Measurements from ENCODE around the gene WDR93.

Gene WDR93

DNA sequence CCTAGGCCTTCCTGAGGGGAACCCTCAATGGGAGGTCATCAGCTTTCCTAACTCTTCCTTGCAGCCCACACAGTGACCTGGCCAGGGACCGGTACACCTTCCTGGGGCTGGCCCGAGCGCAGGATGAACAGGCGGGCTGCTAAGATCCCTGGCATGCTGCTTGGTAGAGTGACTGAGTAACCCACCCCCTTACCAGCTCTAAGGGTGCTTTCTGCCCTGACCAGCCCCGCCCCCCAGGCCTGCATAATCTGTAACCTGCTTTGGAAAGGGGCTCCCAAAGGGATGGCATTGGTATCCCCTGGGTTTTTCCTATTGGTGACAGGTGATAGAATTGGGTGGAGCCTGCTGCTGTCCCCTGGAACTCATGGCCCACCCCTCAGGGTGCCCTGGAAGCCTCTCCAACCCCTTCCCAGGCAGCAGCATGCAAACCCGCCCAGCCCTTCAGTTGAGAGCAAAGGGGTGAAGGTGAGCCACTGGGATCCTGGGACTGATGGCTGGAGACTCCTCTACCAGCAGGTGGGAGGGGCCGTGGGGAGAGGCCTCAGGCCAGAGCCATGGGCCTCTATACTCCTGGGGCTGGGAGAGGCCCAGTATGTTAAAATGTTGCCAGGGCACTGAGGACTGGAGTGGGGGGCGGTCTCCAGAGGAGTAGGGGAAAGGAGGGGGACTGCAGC lies 24.3 kb upstream of the WDR93 start:
- TF ChIP-seq FOXP2 (optimal IDR thresholded peaks at IDR 0.05; ENCODE audit: control extremely low read depth, extremely low read length, insufficient read depth): no peak
- TF ChIP-seq EZH2 (IDR thresholded peaks at IDR 0.05): no peak
- TF ChIP-seq POLR2AphosphoS5 (IDR thresholded peaks at IDR 0.05; ENCODE audit: borderline replicate concordance, low read depth, low read length): no peak
- Histone ChIP-seq H3K9me3 (ENCODE audit: low read depth, low read length) (no peaks in the 10 kb centered on the region), H3K36me3 (ENCODE audit: insufficient read depth, low read length) (no peaks in the 10 kb centered on the region), H3K9ac (ENCODE audit: insufficient read length) (no peak overlapping the region), H3K27ac (no peak overlapping the region), H3K4me3 (no peak overlapping the region)
- no peak for DNase-seq (ENCODE audit: low read depth, low spot score)

- no peak overlapping the region for H3K9ac ChIP-seq (ENCODE audit: insufficient read length)
- no peak for TF ChIP-seq POLR2AphosphoS5 (IDR thresholded peaks at IDR 0.05; ENCODE audit: borderline replicate concordance, low read depth, low read length)
- no peak for TF ChIP-seq EZH2 (IDR thresholded peaks at IDR 0.05)
- TF ChIP-seq FOXP2 (optimal IDR thresholded peaks at IDR 0.05; ENCODE audit: control extremely low read depth, extremely low read length, insufficient read depth): no peak
- no peaks in the 10 kb centered on the region for H3K36me3 ChIP-seq (ENCODE audit: insufficient read depth, low read length)
- no peak for DNase-seq (ENCODE audit: low read depth, low spot score)
- no peaks in the 10 kb centered on the region for H3K9me3 ChIP-seq (ENCODE audit: low read depth, low read length)
- no peak overlapping the region for H3K27ac ChIP-seq
- H3K4me3 ChIP-seq: no peak overlapping the region
Measured at GRCh38 chr15:89666858-89667705, 23.5 kb upstream of the WDR93 start.

DNA sequence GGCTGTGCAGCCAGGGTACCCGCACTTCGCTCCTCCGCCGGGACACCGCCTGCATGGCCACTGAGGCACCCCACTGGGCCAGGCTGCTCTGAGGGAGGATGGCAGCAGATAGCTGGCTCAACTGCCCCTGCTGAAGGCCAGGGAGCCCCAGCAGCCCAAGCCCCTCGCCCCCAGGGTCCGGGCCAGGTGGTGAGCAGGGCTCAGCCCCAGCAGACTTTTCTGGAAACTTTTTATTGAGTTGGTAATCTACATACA lies 23.0 kb upstream of the WDR93 start:
- no peak overlapping the region for H3K9ac ChIP-seq (ENCODE audit: insufficient read length)
- no peaks in the 10 kb centered on the region for H3K36me3 ChIP-seq (ENCODE audit: insufficient read depth, low read length)
- no peak for DNase-seq (ENCODE audit: low read depth, low spot score)
- H3K9me3 ChIP-seq (ENCODE audit: low read depth, low read length): no peaks in the 10 kb centered on the region
- TF ChIP-seq FOXP2 (optimal IDR thresholded peaks at IDR 0.05; ENCODE audit: control extremely low read depth, extremely low read length, insufficient read depth) (no peak), EZH2 (IDR thresholded peaks at IDR 0.05) (no peak), POLR2AphosphoS5 (IDR thresholded peaks at IDR 0.05; ENCODE audit: borderline replicate concordance, low read depth, low read length) (no peak)
- no peak overlapping the region for H3K4me3 ChIP-seq
- H3K27ac ChIP-seq: no peak overlapping the region

DNA sequence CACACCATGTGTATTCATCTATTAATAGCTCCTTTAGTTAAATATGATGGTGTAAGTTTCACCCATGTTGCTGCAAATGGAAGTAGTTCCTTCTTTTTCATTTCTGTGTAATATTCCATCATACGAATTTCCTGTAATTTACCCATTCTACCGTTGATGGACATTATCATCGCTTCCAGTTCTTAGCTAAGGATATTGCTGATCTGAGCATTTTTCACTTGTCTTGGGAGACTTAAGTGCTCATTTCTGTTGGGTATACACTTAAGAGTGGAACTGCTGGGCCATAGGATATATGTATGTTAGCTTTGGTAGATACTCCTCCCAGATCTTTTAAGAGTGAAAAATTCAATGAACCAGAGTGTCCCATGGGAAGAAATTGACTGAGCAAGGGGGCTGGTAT lies 22.4 kb upstream of the WDR93 start:
- no peak for DNase-seq (ENCODE audit: low read depth, low spot score)
- Histone ChIP-seq H3K4me3 (no peak overlapping the region), H3K27ac (no peak overlapping the region), H3K9me3 (ENCODE audit: low read depth, low read length) (no peaks in the 10 kb centered on the region), H3K36me3 (ENCODE audit: insufficient read depth, low read length) (no peaks in the 10 kb centered on the region), H3K9ac (ENCODE audit: insufficient read length) (no peak overlapping the region)
- TF ChIP-seq POLR2AphosphoS5 (IDR thresholded peaks at IDR 0.05; ENCODE audit: borderline replicate concordance, low read depth, low read length): no peak
- no peak for TF ChIP-seq FOXP2 (optimal IDR thresholded peaks at IDR 0.05; ENCODE audit: control extremely low read depth, extremely low read length, insufficient read depth)
- TF ChIP-seq EZH2 (IDR thresholded peaks at IDR 0.05): no peak

- Histone ChIP-seq H3K4me3 (no peak overlapping the region), H3K27ac (no peak overlapping the region), H3K9me3 (ENCODE audit: low read depth, low read length) (no peaks in the 10 kb centered on the region), H3K9ac (ENCODE audit: insufficient read length) (no peak overlapping the region), H3K36me3 (ENCODE audit: insufficient read depth, low read length) (no peaks in the 10 kb centered on the region)
- no peak for TF ChIP-seq EZH2 (IDR thresholded peaks at IDR 0.05)
- TF ChIP-seq FOXP2 (optimal IDR thresholded peaks at IDR 0.05; ENCODE audit: control extremely low read depth, extremely low read length, insufficient read depth): no peak
- TF ChIP-seq POLR2AphosphoS5 (IDR thresholded peaks at IDR 0.05; ENCODE audit: borderline replicate concordance, low read depth, low read length): no peak
- no peak for DNase-seq (ENCODE audit: low read depth, low spot score)
Measured at GRCh38 chr15:89669309-89669865, 21.2 kb upstream of the WDR93 start.

DNA sequence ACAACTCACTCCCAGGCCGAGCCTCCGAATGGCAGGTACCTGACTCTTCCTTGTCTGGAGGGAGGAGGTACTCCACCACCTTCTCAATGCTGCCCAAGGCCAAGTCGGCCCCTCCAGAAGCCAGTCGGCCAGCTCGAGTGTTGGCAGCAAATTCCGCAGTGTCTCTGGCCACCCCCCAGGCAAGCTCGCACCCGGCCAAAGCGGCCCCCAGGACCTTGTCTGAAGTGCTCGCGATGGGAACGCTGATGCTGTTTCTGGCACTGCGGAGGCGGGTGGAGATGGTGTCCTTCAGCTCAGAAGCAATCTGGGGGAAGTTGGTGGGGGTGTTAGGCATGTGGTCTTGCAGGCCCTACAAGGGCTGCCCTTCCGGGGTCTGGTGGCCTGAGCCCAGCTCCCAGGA lies 20.7 kb upstream of the WDR93 start:
- Histone ChIP-seq H3K4me3 (no peak overlapping the region), H3K36me3 (ENCODE audit: insufficient read depth, low read length) (no peaks in the 10 kb centered on the region), H3K9ac (ENCODE audit: insufficient read length) (no peak overlapping the region), H3K27ac (no peak overlapping the region), H3K9me3 (ENCODE audit: low read depth, low read length) (no peaks in the 10 kb centered on the region)
- DNase-seq (ENCODE audit: low read depth, low spot score): no peak
- TF ChIP-seq FOXP2 (optimal IDR thresholded peaks at IDR 0.05; ENCODE audit: control extremely low read depth, extremely low read length, insufficient read depth) (no peak), EZH2 (IDR thresholded peaks at IDR 0.05) (no peak), POLR2AphosphoS5 (IDR thresholded peaks at IDR 0.05; ENCODE audit: borderline replicate concordance, low read depth, low read length) (no peak)

- Histone ChIP-seq H3K9ac (ENCODE audit: insufficient read length) (no peak overlapping the region), H3K9me3 (ENCODE audit: low read depth, low read length) (no peaks in the 10 kb centered on the region), H3K27ac (no peak overlapping the region), H3K4me3 (no peak overlapping the region), H3K36me3 (ENCODE audit: insufficient read depth, low read length) (no peaks in the 10 kb centered on the region)
- DNase-seq (ENCODE audit: low read depth, low spot score): no peak
- no peak for TF ChIP-seq POLR2AphosphoS5 (IDR thresholded peaks at IDR 0.05; ENCODE audit: borderline replicate concordance, low read depth, low read length)
- no peak for TF ChIP-seq EZH2 (IDR thresholded peaks at IDR 0.05)
- no peak for TF ChIP-seq FOXP2 (optimal IDR thresholded peaks at IDR 0.05; ENCODE audit: control extremely low read depth, extremely low read length, insufficient read depth)
Measured at GRCh38 chr15:89670971-89671560, 19.5 kb upstream of the WDR93 start.

- Histone ChIP-seq H3K9me3 (ENCODE audit: low read depth, low read length) (no peaks in the 10 kb centered on the region), H3K27ac (no peak overlapping the region), H3K36me3 (ENCODE audit: insufficient read depth, low read length) (no peaks in the 10 kb centered on the region), H3K9ac (ENCODE audit: insufficient read length) (no peak overlapping the region), H3K4me3 (no peak overlapping the region)
- TF ChIP-seq FOXP2 (optimal IDR thresholded peaks at IDR 0.05; ENCODE audit: control extremely low read depth, extremely low read length, insufficient read depth): no peak
- no peak for DNase-seq (ENCODE audit: low read depth, low spot score)
Measured at GRCh38 chr15:89671687-89672086, 18.9 kb upstream of the WDR93 start.
